ENCODE data around the gene GPX3. TPM values are rescaled to one million over a fixed set of nuclear protein-coding genes. Genes with fewer than 3 reads are reported as not detected.

Gene GPX3
- total and polyA plus RNA-seq, 2 of the 13 experiments (the other 11 are each of a cell fraction or from before 2014, with no cell fraction given) = 33.8 to 1,892 TPM

DNA sequence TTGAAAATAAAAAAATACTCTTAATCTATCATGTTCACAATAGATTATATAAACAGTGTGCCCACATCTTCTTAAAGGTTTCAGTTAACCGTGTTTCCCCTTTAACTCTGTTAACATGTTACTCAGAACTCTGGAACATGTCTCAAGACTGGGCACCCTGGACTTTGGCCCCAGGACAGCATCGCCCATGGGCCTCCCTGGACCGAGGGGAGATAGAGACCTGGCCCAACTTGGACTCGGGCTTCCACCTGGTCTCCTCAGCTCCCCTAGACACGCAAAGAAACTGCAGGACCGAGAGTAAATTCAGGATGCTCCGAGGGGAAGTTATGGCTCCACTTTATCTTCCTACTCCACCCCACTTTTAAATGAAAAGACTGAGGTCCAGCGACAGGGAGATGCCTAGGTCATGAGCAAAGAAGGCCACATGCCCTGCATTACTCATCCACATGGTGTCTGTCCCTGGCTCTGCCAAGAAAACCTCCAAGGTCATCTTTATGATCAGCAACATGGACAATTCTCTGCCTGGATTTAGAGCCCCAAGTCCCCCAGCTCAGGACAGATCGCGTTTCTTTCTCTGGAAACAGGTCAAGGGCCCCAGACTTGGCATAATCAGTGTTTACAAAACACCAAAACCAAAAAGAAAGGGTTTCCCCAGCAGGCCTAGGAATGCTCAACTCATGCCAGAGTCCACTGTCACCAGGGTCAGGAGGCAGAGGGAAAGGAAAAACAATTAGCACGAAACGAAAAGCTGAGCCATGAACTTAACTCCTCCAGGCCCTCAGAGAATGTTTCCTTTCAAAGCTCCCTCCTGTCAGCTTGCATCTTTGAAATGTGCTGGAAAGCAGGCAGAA is 17.4 kb downstream of the GPX3 start (continued):
- TF ChIP-seq, protein P1, sequence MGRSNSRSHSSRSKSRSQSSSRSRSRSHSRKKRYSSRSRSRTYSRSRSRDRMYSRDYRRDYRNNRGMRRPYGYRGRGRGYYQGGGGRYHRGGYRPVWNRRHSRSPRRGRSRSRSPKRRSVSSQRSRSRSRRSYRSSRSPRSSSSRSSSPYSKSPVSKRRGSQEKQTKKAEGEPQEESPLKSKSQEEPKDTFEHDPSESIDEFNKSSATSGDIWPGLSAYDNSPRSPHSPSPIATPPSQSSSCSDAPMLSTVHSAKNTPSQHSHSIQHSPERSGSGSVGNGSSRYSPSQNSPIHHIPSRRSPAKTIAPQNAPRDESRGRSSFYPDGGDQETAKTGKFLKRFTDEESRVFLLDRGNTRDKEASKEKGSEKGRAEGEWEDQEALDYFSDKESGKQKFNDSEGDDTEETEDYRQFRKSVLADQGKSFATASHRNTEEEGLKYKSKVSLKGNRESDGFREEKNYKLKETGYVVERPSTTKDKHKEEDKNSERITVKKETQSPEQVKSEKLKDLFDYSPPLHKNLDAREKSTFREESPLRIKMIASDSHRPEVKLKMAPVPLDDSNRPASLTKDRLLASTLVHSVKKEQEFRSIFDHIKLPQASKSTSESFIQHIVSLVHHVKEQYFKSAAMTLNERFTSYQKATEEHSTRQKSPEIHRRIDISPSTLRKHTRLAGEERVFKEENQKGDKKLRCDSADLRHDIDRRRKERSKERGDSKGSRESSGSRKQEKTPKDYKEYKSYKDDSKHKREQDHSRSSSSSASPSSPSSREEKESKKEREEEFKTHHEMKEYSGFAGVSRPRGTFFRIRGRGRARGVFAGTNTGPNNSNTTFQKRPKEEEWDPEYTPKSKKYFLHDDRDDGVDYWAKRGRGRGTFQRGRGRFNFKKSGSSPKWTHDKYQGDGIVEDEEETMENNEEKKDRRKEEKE (IDR thresholded peaks at IDR 0.05) = no peak
- no peak for TF ChIP-seq JUN (CRISPR knock-in tag; IDR thresholded peaks at IDR 0.05)
- no peak for TF ChIP-seq ZFP1 (CRISPR knock-in tag; IDR thresholded peaks at IDR 0.05)
- no peak for TF ChIP-seq ZNF768 (CRISPR knock-in tag; IDR thresholded peaks at IDR 0.05)
- TF ChIP-seq, protein P2, sequence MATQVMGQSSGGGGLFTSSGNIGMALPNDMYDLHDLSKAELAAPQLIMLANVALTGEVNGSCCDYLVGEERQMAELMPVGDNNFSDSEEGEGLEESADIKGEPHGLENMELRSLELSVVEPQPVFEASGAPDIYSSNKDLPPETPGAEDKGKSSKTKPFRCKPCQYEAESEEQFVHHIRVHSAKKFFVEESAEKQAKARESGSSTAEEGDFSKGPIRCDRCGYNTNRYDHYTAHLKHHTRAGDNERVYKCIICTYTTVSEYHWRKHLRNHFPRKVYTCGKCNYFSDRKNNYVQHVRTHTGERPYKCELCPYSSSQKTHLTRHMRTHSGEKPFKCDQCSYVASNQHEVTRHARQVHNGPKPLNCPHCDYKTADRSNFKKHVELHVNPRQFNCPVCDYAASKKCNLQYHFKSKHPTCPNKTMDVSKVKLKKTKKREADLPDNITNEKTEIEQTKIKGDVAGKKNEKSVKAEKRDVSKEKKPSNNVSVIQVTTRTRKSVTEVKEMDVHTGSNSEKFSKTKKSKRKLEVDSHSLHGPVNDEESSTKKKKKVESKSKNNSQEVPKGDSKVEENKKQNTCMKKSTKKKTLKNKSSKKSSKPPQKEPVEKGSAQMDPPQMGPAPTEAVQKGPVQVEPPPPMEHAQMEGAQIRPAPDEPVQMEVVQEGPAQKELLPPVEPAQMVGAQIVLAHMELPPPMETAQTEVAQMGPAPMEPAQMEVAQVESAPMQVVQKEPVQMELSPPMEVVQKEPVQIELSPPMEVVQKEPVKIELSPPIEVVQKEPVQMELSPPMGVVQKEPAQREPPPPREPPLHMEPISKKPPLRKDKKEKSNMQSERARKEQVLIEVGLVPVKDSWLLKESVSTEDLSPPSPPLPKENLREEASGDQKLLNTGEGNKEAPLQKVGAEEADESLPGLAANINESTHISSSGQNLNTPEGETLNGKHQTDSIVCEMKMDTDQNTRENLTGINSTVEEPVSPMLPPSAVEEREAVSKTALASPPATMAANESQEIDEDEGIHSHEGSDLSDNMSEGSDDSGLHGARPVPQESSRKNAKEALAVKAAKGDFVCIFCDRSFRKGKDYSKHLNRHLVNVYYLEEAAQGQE (IDR thresholded peaks at IDR 0.05; ENCODE audit: borderline replicate concordance in 1 of 2, low read depth in 1 of 2, low read length in 2 of 2) = no peak
- no peak for TF ChIP-seq HDAC6 (IDR thresholded peaks at IDR 0.05; ENCODE audit: low read depth, low read length)
- TF ChIP-seq, protein P3, sequence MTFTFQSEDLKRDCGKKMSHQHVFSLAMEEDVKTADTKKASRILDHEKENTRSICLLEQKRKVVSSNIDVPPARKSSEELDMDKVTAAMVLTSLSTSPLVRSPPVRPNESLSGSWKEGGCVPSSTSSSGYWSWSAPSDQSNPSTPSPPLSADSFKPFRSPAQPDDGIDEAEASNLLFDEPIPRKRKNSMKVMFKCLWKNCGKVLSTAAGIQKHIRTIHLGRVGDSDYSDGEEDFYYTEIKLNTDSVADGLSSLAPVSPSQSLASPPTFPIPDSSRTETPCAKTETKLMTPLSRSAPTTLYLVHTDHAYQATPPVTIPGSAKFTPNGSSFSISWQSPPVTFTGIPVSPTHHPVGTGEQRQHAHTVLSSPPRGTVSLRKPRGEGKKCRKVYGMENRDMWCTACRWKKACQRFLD (CRISPR knock-in tag; IDR thresholded peaks at IDR 0.05; ENCODE audit: borderline replicate concordance) = no peak
- TF ChIP-seq, protein P4, sequence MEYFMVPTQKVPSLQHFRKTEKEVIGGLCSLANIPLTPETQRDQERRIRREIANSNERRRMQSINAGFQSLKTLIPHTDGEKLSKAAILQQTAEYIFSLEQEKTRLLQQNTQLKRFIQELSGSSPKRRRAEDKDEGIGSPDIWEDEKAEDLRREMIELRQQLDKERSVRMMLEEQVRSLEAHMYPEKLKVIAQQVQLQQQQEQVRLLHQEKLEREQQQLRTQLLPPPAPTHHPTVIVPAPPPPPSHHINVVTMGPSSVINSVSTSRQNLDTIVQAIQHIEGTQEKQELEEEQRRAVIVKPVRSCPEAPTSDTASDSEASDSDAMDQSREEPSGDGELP (IDR thresholded peaks at IDR 0.05; ENCODE audit: borderline replicate concordance, low read depth) = no peak
- TF ChIP-seq PHF21A (CRISPR knock-in tag; IDR thresholded peaks at IDR 0.05) = peak; percentile 34; the same call in 1 of the 2 replicates
- TF ChIP-seq, protein P5, sequence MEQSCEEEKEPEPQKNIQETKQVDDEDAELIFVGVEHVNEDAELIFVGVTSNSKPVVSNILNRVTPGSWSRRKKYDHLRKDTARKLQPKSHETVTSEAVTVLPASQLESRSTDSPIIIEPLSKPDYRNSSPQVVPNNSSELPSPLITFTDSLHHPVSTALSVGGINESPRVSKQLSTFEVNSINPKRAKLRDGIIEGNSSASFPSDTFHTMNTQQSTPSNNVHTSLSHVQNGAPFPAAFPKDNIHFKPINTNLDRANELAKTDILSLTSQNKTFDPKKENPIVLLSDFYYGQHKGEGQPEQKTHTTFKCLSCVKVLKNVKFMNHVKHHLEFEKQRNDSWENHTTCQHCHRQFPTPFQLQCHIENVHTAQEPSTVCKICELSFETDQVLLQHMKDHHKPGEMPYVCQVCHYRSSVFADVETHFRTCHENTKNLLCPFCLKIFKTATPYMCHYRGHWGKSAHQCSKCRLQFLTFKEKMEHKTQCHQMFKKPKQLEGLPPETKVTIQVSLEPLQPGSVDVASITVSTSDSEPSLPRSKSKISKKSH (CRISPR knock-in tag; IDR thresholded peaks at IDR 0.05; ENCODE audit: borderline replicate concordance) = no peak
- TF ChIP-seq, protein P6, sequence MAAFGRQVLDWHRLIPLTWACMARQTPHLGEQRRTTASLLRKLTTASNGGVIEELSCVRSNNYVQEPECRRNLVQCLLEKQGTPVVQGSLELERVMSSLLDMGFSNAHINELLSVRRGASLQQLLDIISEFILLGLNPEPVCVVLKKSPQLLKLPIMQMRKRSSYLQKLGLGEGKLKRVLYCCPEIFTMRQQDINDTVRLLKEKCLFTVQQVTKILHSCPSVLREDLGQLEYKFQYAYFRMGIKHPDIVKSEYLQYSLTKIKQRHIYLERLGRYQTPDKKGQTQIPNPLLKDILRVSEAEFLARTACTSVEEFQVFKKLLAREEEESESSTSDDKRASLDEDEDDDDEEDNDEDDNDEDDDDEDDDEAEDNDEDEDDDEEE (CRISPR knock-in tag; IDR thresholded peaks at IDR 0.05) = no peak
- TF ChIP-seq, protein P7, sequence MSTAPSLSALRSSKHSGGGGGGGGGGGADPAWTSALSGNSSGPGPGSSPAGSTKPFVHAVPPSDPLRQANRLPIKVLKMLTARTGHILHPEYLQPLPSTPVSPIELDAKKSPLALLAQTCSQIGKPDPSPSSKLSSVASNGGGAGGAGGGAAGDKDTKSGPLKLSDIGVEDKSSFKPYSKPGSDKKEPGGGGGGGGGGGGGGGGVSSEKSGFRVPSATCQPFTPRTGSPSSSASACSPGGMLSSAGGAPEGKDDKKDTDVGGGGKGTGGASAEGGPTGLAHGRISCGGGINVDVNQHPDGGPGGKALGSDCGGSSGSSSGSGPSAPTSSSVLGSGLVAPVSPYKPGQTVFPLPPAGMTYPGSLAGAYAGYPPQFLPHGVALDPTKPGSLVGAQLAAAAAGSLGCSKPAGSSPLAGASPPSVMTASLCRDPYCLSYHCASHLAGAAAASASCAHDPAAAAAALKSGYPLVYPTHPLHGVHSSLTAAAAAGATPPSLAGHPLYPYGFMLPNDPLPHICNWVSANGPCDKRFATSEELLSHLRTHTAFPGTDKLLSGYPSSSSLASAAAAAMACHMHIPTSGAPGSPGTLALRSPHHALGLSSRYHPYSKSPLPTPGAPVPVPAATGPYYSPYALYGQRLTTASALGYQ (CRISPR knock-in tag; IDR thresholded peaks at IDR 0.05) = no peak
- no peak for TF ChIP-seq RBM22 (optimal IDR thresholded peaks at IDR 0.05; ENCODE audit: low read length)
- TF ChIP-seq HMG20B (CRISPR knock-in tag; conservative IDR thresholded peaks at IDR 0.05) = no peak
